Endometrium (tissue), 2 donors: ENCODE data around the gene NDNF.

Experiments used
- FAIRE-seq: peaks from 2 replicates; lab custom pipeline; 2012; peaks lifted over from hg19 to GRCh38; lab: Jason Lieb, UNC
- donor health status: control.
- donor health status: control.

Gene NDNF

DNA sequence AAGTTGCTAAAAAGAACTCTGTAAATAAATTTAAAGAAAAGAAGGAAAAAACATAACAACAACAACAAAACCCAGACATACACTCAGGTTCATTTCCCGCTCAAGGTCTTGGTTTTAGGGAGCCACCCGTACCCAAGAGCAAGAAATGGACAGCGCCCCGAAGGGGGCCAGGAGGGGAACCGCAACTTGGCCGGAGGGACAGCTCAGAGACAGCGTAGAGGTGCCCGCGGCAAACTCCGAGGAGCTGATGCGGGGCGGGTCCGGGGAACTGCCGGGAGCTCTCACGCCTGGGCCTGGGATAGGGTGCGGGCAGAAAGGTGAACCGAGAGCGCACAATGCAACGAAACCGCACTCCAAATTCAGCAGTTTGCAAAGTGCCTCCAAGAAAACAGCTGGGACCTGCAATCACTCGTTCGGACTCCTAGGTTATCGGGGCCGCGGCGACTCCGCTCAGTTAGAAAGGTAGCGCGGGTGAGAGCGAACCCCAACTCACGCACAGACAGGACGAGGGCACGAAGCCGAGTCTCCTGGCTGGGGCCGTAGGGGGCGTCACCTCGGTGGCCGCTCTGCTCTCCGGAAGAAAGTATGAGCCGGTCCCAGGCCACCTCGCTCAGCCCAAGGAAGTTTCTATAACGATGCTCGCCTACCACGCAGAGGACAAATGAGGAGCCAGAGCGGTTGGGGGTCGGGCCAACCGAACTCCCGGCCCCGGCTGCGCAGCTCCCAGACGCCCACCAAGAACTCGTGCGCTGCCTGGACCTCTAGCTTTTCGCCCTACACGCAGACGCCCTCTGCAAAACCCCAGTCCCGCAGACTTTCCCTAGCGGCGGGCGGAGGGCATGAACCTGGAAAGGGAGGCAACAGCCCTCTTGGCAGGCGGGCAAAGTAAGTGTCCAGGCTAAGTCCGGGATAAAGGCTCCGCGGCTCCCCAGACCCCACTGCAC lies 1.4 kb downstream of the NDNF start:
- no peak for FAIRE-seq

- no peak for FAIRE-seq
Measured at GRCh38 chr4:121070274-121070673, 2.1 kb downstream of the NDNF start.

DNA sequence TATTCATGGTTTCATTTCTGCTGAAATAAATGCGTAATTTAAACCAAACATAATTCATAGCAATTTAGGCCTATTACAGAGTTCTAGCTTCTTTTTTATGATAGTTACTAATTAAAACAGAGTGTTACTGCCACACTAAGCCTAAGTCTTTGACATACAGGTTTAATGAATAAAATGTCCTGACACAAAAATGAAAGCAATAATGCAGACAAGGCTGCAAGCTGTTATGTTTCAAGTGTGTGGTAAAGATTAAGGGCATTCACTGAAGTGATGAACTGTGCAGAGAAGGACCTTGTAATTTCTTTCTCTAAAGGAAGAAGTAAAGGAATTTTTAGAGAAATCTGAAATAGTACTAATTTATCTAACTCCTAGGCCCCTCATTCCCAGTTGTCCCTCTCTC lies 2.9 kb downstream of the NDNF start:
- FAIRE-seq = no peak

GRCh38 chr4:121064482-121064881 lies 7.9 kb downstream of the NDNF start:
- FAIRE-seq = no peak

GRCh38 chr4:121062521-121062920 lies 9.8 kb downstream of the NDNF start:
- FAIRE-seq = no peak

- FAIRE-seq = no peak
Measured at GRCh38 chr4:121061861-121062260, 10.5 kb downstream of the NDNF start.

- FAIRE-seq = no peak
Measured at GRCh38 chr4:121061215-121061614, 11.1 kb downstream of the NDNF start.

DNA sequence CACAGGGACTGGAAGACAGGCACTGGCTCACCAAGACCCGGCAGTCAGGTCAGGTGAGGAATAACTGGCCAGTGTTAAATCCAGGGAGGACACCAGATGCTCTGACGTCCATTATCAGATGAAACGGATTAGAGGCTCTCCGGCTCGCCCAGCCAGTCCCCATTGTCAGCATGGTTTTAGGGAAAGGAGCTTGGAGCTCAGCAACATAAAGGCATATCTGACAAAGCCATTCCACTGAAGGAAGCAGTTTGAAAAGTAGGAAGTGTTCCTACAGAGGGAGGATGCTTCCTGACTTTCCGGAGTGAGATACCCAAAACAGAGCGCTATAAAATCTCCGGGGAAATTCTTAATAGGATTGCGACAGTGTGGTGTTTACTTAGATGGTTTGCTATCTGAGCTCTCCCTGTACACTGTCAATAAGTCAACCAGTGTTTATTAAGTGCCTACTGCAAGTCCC lies 14.8 kb downstream of the NDNF start:
- FAIRE-seq = no peak

GRCh38 chr4:121056066-121056465 lies 16.3 kb downstream of the NDNF start:
- no peak for FAIRE-seq

DNA sequence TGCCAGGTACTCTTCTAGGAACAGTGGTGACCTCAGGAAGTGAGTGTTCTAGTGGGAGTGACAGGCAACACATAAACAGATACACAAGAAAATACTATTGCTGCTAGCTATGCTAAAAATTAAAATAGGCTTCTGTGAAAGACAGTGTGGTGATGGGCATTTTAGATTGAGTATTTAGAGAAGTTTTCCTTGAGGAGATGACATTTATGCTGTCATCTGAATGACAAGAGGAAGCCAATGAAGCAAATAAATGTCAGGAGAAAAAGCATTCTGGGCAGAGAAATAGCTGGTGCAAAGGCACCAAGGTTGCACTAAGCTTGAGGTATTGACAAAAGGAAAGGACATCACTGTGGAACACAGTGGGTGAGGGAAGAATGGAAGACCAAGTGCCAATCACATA lies 18.0 kb downstream of the NDNF start:
- FAIRE-seq = no peak

GRCh38 chr4:121053601-121054143 lies 18.7 kb downstream of the NDNF start:
- no peak for FAIRE-seq

DNA sequence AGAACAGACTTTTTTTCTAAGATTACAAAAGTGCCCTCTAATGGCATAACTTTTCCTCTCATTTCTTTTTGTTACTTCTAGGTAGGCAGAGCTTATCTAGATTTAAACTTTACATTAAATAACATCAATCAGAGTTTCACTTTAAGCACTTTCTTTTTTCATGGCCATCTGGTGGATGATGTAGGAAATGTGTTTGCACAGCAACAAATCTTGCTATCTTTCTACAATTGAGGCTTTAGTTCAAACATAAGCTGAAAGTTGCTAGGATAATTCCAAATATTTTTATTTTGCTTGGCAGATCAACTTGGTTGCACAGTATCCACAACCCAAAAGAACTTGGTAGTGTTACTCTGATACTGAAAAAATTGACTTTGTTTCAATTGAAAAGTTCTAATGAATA lies 22.0 kb downstream of the NDNF start:
- FAIRE-seq = no peak

- FAIRE-seq = no peak
Measured at GRCh38 chr4:121049072-121049599, 23.2 kb downstream of the NDNF start.

- no peak for FAIRE-seq
Measured at GRCh38 chr4:121048165-121048564, 24.2 kb downstream of the NDNF start.

GRCh38 chr4:121041307-121042090 lies 30.8 kb downstream of the NDNF start:
- no peak for FAIRE-seq

DNA sequence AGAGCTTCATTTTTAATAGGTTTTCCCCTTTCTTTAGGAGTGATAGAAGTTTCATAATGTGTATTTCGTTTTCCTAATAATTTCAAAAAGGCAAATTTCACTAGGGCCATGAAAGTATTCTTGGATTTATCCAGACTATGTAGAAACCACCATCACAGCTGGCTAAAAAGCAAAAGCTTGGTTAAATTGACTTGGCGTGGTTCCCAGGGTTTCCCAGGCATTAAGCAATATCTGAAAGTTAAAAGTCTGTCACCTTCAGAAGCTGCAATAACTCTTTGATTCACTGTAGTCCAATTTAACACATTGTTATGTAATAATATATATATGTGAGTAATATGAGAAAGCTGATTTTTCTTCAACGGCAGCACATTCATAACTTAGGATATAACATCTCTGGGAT lies 38.3 kb downstream of the NDNF start:
- no peak for FAIRE-seq

DNA sequence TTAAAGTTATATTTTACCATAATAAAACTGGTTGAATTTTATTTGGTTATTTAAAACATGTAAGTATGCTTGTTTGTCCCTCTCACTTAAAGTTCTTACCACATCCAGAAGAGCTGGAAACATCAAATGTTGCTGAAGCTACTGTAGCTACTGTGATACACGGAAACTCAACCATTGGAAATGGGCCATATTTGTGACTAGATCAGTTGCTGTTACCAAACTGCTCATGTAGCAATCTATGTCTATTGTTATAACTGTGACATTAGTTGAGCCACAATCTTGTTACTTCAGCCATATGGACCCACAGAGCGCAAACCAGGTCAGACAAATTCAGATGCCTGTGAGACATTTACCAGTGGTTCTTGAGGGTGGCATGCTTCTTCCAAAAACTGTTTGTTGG lies 41.6 kb downstream of the NDNF start:
- no peak for FAIRE-seq

- no peak for FAIRE-seq
Measured at GRCh38 chr4:121030131-121030530, 42.2 kb downstream of the NDNF start.

GRCh38 chr4:121026034-121026433 lies 46.3 kb downstream of the NDNF start:
- FAIRE-seq = no peak

DNA sequence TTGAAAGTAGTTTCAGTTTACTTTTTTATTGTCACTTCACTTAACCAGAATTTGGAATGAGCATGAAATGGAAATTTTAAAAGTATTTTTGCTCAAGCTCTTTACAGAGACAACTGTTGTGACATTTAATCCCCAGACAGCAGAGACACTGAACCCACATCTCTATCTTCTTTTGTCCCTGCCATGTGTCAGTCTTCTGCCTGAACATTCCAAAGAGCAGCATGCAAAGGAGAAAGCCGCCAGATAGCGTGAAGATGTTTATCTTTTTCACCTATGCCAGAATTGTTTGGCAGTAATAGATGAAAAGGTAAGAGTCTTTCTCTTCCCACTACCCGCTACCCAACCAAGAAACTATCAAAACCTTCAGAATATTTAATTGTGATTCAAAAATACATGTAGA lies 46.8 kb downstream of the NDNF start:
- no peak for FAIRE-seq

DNA sequence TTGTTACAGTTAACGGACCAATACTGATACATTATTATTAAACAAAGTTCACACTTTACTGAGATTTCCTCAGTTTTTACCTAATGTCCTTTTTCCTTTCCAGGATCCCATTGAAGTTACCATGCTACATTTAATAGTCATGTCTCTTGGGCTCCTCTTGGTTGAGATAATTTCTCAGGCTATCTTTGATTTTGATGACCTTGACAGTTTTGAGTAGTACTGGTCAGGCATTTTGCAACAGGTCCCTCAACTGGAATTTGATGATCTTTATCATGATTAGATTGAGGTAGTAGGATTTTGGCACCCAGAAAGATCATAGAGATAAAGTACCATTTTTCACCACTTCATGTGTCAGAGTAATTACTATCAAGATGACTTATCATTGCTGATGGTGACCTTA lies 53.8 kb downstream of the NDNF start:
- FAIRE-seq = no peak

GRCh38 chr4:121016611-121017010 lies 55.7 kb downstream of the NDNF start:
- FAIRE-seq = no peak

GRCh38 chr4:121015421-121015820 lies 56.9 kb downstream of the NDNF start:
- no peak for FAIRE-seq
